ENCODE data around the gene PRAMEF1.

DNA sequence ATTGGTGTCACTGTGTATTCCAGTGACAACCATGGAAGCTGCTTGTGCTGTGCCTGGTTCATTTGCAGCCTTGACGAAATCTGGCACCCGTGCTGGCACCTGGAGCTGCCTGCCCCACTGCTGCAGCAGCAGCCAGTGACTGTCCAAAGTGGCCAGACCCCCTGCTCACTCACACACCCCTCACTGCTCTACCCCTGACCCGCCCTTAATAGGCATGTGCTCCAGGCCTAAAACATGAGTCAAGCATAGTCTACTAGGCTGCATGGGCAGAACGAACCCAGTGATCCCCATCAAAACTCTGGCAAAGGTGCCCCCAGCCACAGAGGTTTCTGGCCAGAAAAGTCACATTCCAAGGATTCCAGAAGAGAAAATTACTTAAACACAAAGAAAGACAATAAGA lies 7.7 kb downstream of the PRAMEF1 start:
- TF ChIP-seq POLR2A (IDR thresholded peaks at IDR 0.05; ENCODE audit: low read length) (no peak), GATA1 (IDR thresholded peaks at IDR 0.05; ENCODE audit: low read depth, low read length) (no peak)
